HEK293 (cell line): ENCODE data around the gene SMC3.

Source experiments
- BCL11A ChIP-seq: fragments of 450-650 bp; formaldehyde crosslinking; IDR thresholded peaks from 2 replicates; pipeline ENCODE4 v1.5.1; 2016; ENCODE audit warnings: low read depth, missing biosample characterization, missing genetic modification characterization
- GLIS1 ChIP-seq: fragments of 450-650 bp; formaldehyde crosslinking; IDR thresholded peaks from 2 replicates; pipeline ENCODE4 v1.5.1; 2016; ENCODE audit warnings: missing biosample characterization, missing genetic modification characterization
- SP7 ChIP-seq: fragments of 450-650 bp; formaldehyde crosslinking; IDR thresholded peaks from 2 replicates; pipeline ENCODE4 v1.5.1; 2016; ENCODE audit warnings: missing biosample characterization, missing genetic modification characterization
- ZNF140 ChIP-seq: fragments of 450-650 bp; formaldehyde crosslinking; IDR thresholded peaks from 2 replicates; pipeline ENCODE4 v1.5.1; 2016; ENCODE audit warnings: missing biosample characterization, missing genetic modification characterization
- ZNF2 ChIP-seq: fragments of 450-650 bp; formaldehyde crosslinking; IDR thresholded peaks from 2 replicates; pipeline ENCODE4 v1.5.1; 2016; ENCODE audit warnings: missing biosample characterization, missing genetic modification characterization
- ZNF394 ChIP-seq: fragments of 450-650 bp; formaldehyde crosslinking; IDR thresholded peaks from 2 replicates; pipeline ENCODE4 v1.5.1; 2016; ENCODE audit warnings: missing biosample characterization, missing genetic modification characterization, mild to moderate bottlenecking, moderate library complexity, borderline replicate concordance
- ZNF48 ChIP-seq: fragments of 450-650 bp; formaldehyde crosslinking; IDR thresholded peaks from 2 replicates; pipeline ENCODE4 v1.5.1; 2016; ENCODE audit warnings: missing biosample characterization, missing genetic modification characterization
- ZNF501 ChIP-seq: fragments of 450-650 bp; formaldehyde crosslinking; IDR thresholded peaks from 2 replicates; pipeline ENCODE4 v1.5.1; 2016; ENCODE audit warnings: missing biosample characterization, missing genetic modification characterization
- ZNF510 ChIP-seq: fragments of 450-650 bp; formaldehyde crosslinking; IDR thresholded peaks from 2 replicates; pipeline ENCODE4 v1.5.1; 2018; ENCODE audit warnings: mild to moderate bottlenecking, missing genetic modification characterization, missing biosample characterization; ENCODE audit not compliant: insufficient replicate concordance
- ZNF529 ChIP-seq: fragments of 450-650 bp; formaldehyde crosslinking; IDR thresholded peaks from 2 replicates; pipeline ENCODE4 v1.5.1; 2017; ENCODE audit warnings: missing genetic modification characterization, missing biosample characterization; ENCODE audit not compliant: insufficient replicate concordance
- ZNF660 ChIP-seq: fragments of 450-650 bp; IDR thresholded peaks from 2 replicates; pipeline ENCODE4 v1.5.1; 2018; ENCODE audit warnings: missing biosample characterization, mild to moderate bottlenecking, missing genetic modification characterization
- TF ChIP-seq, protein P1 (sequence below): fragments of 450-650 bp; formaldehyde crosslinking; IDR thresholded peaks from 2 replicates; pipeline ENCODE4 v1.5.1; 2016; ENCODE audit warnings: missing biosample characterization, missing genetic modification characterization
- TF ChIP-seq, protein P2 (sequence below): fragments of 450-650 bp; IDR thresholded peaks from 2 replicates; pipeline ENCODE4 v1.5.1; 2018; ENCODE audit warnings: missing biosample characterization, mild to moderate bottlenecking, missing genetic modification characterization
- TF ChIP-seq, protein P3 (sequence below): fragments of 450-650 bp; formaldehyde crosslinking; IDR thresholded peaks from 2 replicates; pipeline ENCODE4 v1.5.1; 2016; ENCODE audit warnings: missing biosample characterization, missing genetic modification characterization
- TF ChIP-seq, protein P4 (sequence below): fragments of 450-650 bp; formaldehyde crosslinking; IDR thresholded peaks from 2 replicates; pipeline ENCODE4 v1.5.1; 2016; ENCODE audit warnings: missing biosample characterization, missing genetic modification characterization
- TF ChIP-seq, protein P5 (sequence below): fragments of 450-650 bp; formaldehyde crosslinking; IDR thresholded peaks from 2 replicates; pipeline ENCODE4 v1.5.1; 2016; ENCODE audit warnings: missing biosample characterization, missing genetic modification characterization, borderline replicate concordance

The SMC3 gene

DNA sequence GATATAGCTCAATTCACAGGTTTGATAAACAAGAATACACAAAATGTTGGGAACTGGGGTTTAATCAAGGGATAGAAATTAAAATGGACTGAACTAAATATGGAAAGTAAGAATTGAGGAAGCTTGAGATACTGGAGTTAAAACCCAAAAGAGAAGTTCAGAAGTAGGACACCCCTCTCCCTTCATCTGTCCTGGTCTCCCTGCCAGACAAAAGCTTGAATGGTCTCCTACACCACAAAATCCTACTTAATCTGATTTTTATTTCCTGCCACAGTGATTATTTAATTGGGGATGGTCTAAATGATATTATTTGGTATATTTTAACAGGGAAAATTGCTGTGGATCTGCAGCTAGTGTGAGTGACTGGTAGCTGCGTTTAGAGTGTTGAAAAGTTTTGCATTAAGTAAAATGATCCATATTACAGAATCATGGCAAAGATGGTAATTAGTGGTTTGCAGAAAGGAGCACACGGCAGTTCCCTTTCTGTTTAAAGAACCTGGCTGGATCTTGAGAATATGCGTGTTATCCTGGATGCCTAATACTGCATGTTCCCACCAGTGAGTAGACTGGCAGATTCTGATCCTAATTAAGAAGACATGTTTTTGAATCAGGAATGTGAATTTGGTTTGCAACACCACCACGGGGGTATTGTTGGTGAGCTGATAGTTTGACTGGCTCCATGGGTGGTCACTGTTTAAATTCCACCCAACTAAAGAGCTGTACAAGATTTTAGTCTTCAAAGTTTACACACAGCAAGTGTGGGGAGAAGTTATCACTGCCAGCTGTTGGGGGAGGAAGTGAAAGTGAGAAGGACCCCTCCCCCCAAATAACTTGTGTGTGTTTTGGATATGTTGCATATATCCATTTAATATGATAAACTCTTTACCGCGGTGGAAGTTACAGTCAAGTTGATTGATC, 82.1 kb downstream of the SMC3 start (continued):
- TF ChIP-seq BCL11A (tag by site-specific recombination) (no peak), ZNF394 (tag by site-specific recombination) (no peak), GLIS1 (tag by site-specific recombination) (peak; percentile 61), ZNF2 (no peak), ZNF48 (tag by site-specific recombination) (no peak), ZNF501 (no peak), ZNF510 (tag by site-specific recombination) (no peak), ZNF660 (tag by site-specific recombination) (0 out of 2 replicates have a peak, but pooled peaks have one; percentile 12), SP7 (tag by site-specific recombination) (peak; percentile 94), ZNF529 (tag by site-specific recombination) (no peak), ZNF140 (tag by site-specific recombination) (no peak)
- TF ChIP-seq, protein P1, sequence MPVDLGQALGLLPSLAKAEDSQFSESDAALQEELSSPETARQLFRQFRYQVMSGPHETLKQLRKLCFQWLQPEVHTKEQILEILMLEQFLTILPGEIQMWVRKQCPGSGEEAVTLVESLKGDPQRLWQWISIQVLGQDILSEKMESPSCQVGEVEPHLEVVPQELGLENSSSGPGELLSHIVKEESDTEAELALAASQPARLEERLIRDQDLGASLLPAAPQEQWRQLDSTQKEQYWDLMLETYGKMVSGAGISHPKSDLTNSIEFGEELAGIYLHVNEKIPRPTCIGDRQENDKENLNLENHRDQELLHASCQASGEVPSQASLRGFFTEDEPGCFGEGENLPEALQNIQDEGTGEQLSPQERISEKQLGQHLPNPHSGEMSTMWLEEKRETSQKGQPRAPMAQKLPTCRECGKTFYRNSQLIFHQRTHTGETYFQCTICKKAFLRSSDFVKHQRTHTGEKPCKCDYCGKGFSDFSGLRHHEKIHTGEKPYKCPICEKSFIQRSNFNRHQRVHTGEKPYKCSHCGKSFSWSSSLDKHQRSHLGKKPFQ (tag by site-specific recombination): peak; percentile 47; the same call in 1 of the 2 replicates
- TF ChIP-seq, protein P2, sequence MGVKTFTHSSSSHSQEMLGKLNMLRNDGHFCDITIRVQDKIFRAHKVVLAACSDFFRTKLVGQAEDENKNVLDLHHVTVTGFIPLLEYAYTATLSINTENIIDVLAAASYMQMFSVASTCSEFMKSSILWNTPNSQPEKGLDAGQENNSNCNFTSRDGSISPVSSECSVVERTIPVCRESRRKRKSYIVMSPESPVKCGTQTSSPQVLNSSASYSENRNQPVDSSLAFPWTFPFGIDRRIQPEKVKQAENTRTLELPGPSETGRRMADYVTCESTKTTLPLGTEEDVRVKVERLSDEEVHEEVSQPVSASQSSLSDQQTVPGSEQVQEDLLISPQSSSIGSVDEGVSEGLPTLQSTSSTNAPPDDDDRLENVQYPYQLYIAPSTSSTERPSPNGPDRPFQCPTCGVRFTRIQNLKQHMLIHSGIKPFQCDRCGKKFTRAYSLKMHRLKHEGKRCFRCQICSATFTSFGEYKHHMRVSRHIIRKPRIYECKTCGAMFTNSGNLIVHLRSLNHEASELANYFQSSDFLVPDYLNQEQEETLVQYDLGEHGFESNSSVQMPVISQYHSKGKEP (tag by site-specific recombination): no peak
- TF ChIP-seq, protein P3, sequence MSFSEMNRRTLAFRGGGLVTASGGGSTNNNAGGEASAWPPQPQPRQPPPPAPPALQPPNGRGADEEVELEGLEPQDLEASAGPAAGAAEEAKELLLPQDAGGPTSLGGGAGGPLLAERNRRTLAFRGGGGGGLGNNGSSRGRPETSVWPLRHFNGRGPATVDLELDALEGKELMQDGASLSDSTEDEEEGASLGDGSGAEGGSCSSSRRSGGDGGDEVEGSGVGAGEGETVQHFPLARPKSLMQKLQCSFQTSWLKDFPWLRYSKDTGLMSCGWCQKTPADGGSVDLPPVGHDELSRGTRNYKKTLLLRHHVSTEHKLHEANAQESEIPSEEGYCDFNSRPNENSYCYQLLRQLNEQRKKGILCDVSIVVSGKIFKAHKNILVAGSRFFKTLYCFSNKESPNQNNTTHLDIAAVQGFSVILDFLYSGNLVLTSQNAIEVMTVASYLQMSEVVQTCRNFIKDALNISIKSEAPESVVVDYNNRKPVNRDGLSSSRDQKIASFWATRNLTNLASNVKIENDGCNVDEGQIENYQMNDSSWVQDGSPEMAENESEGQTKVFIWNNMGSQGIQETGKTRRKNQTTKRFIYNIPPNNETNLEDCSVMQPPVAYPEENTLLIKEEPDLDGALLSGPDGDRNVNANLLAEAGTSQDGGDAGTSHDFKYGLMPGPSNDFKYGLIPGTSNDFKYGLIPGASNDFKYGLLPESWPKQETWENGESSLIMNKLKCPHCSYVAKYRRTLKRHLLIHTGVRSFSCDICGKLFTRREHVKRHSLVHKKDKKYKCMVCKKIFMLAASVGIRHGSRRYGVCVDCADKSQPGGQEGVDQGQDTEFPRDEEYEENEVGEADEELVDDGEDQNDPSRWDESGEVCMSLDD (tag by site-specific recombination): no peak
- TF ChIP-seq, protein P4, sequence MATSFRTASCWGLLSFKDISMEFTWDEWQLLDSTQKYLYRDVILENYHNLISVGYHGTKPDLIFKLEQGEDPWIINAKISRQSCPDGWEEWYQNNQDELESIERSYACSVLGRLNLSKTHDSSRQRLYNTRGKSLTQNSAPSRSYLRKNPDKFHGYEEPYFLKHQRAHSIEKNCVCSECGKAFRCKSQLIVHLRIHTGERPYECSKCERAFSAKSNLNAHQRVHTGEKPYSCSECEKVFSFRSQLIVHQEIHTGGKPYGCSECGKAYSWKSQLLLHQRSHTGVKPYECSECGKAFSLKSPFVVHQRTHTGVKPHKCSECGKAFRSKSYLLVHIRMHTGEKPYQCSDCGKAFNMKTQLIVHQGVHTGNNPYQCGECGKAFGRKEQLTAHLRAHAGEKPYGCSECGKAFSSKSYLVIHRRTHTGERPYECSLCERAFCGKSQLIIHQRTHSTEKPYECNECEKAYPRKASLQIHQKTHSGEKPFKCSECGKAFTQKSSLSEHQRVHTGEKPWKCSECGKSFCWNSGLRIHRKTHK: no peak
- TF ChIP-seq, protein P5, sequence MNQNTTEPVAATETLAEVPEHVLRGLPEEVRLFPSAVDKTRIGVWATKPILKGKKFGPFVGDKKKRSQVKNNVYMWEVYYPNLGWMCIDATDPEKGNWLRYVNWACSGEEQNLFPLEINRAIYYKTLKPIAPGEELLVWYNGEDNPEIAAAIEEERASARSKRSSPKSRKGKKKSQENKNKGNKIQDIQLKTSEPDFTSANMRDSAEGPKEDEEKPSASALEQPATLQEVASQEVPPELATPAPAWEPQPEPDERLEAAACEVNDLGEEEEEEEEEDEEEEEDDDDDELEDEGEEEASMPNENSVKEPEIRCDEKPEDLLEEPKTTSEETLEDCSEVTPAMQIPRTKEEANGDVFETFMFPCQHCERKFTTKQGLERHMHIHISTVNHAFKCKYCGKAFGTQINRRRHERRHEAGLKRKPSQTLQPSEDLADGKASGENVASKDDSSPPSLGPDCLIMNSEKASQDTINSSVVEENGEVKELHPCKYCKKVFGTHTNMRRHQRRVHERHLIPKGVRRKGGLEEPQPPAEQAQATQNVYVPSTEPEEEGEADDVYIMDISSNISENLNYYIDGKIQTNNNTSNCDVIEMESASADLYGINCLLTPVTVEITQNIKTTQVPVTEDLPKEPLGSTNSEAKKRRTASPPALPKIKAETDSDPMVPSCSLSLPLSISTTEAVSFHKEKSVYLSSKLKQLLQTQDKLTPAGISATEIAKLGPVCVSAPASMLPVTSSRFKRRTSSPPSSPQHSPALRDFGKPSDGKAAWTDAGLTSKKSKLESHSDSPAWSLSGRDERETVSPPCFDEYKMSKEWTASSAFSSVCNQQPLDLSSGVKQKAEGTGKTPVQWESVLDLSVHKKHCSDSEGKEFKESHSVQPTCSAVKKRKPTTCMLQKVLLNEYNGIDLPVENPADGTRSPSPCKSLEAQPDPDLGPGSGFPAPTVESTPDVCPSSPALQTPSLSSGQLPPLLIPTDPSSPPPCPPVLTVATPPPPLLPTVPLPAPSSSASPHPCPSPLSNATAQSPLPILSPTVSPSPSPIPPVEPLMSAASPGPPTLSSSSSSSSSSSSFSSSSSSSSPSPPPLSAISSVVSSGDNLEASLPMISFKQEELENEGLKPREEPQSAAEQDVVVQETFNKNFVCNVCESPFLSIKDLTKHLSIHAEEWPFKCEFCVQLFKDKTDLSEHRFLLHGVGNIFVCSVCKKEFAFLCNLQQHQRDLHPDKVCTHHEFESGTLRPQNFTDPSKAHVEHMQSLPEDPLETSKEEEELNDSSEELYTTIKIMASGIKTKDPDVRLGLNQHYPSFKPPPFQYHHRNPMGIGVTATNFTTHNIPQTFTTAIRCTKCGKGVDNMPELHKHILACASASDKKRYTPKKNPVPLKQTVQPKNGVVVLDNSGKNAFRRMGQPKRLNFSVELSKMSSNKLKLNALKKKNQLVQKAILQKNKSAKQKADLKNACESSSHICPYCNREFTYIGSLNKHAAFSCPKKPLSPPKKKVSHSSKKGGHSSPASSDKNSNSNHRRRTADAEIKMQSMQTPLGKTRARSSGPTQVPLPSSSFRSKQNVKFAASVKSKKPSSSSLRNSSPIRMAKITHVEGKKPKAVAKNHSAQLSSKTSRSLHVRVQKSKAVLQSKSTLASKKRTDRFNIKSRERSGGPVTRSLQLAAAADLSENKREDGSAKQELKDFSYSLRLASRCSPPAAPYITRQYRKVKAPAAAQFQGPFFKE (tag by site-specific recombination): no peak
